ENCODE measurements around the gene CDK10.
"Not testable (repeated sequence)": the region's sequence is repeated elsewhere in the genome, so short reads cannot be mapped to it uniquely, and the experiment has no call there.

Gene CDK10

GRCh38 chr16:89686520-89687091, at the start of gene CDK10:
CDK10 (plus strand) TSS chr16:89686689; CDS start chr16:89686711, 22 bp downstream.
- peak; percentile 80 for DNase-seq (ENCODE audit: low read depth, low spot score)

- DNase-seq (ENCODE audit: low read depth, low spot score), result no peak
Observed at GRCh38 chr16:89637379-89637778, 49.1 kb upstream of the CDK10 start.

GRCh38 chr16:89638455-89638854, 48.0 kb upstream of the CDK10 start:
- no peak for DNase-seq (ENCODE audit: low read depth, low spot score)

GRCh38 chr16:89639385-89639784, 47.1 kb upstream of the CDK10 start:
- no peak for DNase-seq (ENCODE audit: low read depth, low spot score)

GRCh38 chr16:89641458-89642119, 44.9 kb upstream of the CDK10 start:
- DNase-seq (ENCODE audit: low read depth, low spot score), result no peak

GRCh38 chr16:89642574-89642973, 43.9 kb upstream of the CDK10 start:
- no peak for DNase-seq (ENCODE audit: low read depth, low spot score)

- no peak for DNase-seq (ENCODE audit: low read depth, low spot score)
Observed at GRCh38 chr16:89643769-89644300, 42.7 kb upstream of the CDK10 start.

- DNase-seq (ENCODE audit: low read depth, low spot score), result no peak
Observed at GRCh38 chr16:89645122-89645521, 41.4 kb upstream of the CDK10 start.

GRCh38 chr16:89646270-89646669, 40.2 kb upstream of the CDK10 start:
- DNase-seq (ENCODE audit: low read depth, low spot score), result no peak

GRCh38 chr16:89646906-89647305, 39.6 kb upstream of the CDK10 start:
- no peak for DNase-seq (ENCODE audit: low read depth, low spot score)

- DNase-seq (ENCODE audit: low read depth, low spot score), result no peak
Observed at GRCh38 chr16:89651584-89651983, 34.9 kb upstream of the CDK10 start.

GRCh38 chr16:89653656-89654295, 32.7 kb upstream of the CDK10 start:
- DNase-seq (ENCODE audit: low read depth, low spot score), result no peak

GRCh38 chr16:89655062-89655643, 31.3 kb upstream of the CDK10 start:
- DNase-seq (ENCODE audit: low read depth, low spot score), result no peak

GRCh38 chr16:89656435-89657121, 29.9 kb upstream of the CDK10 start:
- DNase-seq (ENCODE audit: low read depth, low spot score), result no peak

GRCh38 chr16:89657442-89658220, 28.9 kb upstream of the CDK10 start, which contains the start of the genes CHMP1A and SPATA33:
CHMP1A (minus strand) TSS chr16:89657708; CDS start chr16:89657588, 120 bp downstream.
SPATA33 (plus strand) TSS chr16:89657836; CDS start chr16:89657912, 76 bp downstream.
- DNase-seq (ENCODE audit: low read depth, low spot score), result peak; percentile 65

GRCh38 chr16:89658221-89658879, 28.1 kb upstream of the CDK10 start:
- no peak for DNase-seq (ENCODE audit: low read depth, low spot score)

- DNase-seq (ENCODE audit: low read depth, low spot score), result no peak
Observed at GRCh38 chr16:89660146-89660545, 26.3 kb upstream of the CDK10 start.

- no peak for DNase-seq (ENCODE audit: low read depth, low spot score)
Observed at GRCh38 chr16:89661215-89661614, 25.3 kb upstream of the CDK10 start.

- not testable (repeated sequence) for DNase-seq (ENCODE audit: low read depth, low spot score)
Observed at GRCh38 chr16:89664238-89664637, 22.3 kb upstream of the CDK10 start.

GRCh38 chr16:89667000-89667399, 19.5 kb upstream of the CDK10 start:
- not testable (repeated sequence) for DNase-seq (ENCODE audit: low read depth, low spot score)

Data from brain pericyte (primary cell).